GM18502 (cell line): Measurements from ENCODE around the gene IRX1.

Source experiments
- ATAC-seq: cut with Tn5 transposase; IDR thresholded peaks from one replicate; pipeline ENCODE4 v1.9.1; 2021; ENCODE audit warnings: mild to moderate bottlenecking; ENCODE audit not compliant: unreplicated experiment, poor library complexity

The IRX1 gene

DNA sequence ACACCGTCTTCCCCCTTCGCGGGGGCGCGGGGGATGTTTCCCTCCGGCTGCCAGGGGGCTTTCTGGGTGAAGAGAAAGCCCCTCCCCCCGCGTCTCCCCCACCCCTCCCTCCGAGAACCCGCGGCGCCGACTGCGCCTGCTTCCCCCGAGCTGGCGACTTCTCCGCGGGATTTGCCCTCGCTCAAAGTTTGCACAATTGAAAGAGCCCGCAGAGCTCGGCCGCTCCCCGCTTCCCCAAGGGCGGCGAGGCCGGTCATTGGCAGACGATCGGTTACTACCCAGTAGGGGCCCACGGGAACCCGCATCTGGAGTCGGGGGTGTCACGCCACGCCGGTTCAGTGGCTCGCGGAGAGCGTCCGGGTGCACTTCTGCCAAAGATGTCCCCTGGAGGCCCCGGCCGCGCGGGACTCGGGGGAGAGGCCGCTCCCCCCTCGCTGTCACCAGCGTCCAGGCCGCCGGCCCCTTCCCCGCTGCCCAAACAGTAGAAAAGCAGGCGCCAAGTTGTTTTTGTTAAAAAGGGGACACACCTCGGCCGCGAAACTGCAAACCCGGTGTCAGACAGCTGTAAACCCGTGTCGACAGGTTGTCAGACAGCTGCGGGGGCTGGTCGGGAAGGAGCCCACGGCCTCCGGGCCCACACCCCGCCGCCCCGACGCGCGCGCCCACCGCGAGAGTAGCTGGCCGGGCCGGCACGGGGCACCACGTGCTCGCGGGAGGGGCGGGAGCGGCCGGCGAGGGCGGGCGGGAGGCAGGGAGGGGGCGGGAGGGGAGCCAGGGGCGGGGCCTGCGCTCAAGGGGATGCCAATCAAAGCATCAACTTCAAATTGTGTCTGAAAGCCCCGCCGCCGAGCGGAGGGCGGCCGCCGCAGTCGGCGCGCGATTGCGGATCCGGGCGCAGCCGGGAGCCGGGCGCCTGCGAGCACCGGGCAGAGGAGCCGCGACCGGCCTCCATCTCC, at the start of gene IRX1:
IRX1 (plus strand) TSS at position 827 of the 956 bp plus-strand sequence. CDS start 274 bp downstream, outside the sequence.
- no peak for ATAC-seq

DNA sequence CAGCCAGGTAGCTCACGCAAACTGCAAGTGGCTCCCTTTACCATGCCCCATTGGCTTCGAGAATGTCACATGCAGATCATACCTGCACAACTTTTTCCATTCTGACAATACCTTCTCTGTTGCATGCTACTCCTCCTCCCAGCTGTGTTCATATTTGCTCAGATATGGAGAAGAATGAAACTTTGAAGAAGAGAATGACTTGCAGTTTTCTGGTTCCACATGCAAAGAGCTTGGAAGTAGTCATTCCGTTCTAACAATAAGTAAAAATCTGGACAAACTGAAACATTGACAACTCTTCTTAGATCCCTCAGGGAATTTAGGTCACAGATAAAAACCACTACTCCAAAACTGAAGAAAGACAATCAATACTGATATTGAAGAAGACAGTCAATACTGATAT, 49.6 kb upstream of the IRX1 start:
- no peak for ATAC-seq

DNA sequence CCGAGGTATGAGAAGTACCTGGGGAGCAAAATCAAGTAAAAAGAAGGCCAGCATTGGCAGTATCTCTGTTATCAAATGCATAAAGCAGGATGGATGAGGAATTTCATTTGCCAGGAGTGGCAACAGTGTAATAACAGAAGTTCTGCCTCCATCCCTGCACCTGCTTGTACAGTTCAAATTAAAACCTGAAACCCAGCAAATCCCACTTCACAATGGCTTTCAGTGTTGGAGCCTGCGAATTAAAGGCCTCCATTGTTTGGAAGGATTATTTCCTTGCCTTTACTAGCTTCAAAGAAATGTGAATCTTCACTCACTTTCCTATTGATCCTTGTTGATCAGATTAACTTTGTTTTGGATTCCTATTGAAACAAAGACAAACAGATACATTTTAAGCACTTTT, 31.5 kb upstream of the IRX1 start:
- ATAC-seq, result no peak

DNA sequence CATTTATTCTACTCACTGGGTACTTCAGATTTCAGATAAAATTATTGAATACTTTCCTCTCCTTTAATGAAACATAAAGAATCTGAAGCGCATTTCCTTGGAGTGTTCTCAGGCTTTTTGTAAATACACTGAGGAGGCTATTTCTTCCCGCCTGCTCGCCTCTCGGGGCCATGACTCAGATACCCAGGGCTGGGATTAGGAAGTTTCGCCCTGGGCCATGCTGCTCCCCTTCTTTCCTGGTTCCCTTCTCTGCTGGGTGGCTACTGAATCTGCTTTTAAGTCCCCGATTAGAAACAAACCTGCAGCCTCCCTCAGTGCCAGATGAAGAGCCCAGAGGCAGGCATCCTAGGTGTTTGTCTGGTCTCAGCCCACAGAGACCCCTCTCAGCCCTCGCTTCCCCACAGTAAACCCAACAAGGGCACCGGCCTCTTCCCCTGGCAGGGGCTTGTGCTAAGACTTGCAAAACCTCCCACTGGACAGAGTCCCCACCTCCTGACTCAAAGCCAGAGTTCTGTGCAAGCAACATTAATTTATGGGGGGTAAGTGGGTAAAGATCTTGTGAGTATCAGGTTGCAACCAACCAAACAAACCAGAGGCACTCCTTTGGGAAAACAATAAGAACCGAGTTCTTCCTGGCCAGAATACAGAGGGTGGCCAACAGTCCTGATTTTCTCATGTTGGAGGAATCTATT, 30.7 kb upstream of the IRX1 start:
- ATAC-seq, result no peak

DNA sequence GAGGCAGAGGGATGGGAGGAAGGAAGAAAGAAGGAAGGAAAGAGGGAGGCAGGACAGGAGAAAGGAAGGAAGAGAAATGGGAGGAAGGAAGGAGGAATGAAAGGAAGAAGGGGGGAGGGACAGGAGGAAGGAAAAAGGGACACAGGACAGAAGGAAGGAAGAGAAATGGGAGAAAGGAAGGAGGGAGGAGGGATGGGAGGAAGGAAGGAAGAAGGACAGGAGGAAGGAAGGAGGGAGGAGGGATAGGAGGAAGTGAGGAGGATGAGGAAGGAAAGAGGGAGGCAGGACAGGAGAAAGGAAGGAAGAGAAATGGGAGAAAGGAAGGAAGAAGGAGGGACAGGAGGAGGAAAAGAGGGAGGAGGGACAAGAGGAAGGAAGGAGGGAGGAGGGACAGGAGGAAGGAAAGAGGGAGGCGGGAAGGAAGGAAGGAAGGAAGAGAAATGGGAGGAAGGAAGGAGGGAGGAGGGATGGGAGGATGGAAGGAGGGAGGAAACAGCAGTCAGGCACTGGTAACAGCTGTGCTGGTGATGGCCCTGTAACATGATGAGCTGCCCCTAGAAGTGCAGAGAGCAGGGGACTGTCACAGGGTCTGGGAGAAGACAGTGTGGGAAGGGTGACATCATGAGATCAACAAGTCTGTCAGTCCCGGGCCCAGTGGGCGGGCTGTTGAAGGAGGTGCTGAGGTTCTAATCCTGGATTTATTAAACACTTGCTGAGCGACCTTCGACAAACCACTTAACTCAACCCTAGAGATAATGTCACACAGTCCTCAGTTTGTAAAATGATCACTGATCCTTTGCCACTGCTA, 10.7 kb upstream of the IRX1 start:
- no peak for ATAC-seq

DNA sequence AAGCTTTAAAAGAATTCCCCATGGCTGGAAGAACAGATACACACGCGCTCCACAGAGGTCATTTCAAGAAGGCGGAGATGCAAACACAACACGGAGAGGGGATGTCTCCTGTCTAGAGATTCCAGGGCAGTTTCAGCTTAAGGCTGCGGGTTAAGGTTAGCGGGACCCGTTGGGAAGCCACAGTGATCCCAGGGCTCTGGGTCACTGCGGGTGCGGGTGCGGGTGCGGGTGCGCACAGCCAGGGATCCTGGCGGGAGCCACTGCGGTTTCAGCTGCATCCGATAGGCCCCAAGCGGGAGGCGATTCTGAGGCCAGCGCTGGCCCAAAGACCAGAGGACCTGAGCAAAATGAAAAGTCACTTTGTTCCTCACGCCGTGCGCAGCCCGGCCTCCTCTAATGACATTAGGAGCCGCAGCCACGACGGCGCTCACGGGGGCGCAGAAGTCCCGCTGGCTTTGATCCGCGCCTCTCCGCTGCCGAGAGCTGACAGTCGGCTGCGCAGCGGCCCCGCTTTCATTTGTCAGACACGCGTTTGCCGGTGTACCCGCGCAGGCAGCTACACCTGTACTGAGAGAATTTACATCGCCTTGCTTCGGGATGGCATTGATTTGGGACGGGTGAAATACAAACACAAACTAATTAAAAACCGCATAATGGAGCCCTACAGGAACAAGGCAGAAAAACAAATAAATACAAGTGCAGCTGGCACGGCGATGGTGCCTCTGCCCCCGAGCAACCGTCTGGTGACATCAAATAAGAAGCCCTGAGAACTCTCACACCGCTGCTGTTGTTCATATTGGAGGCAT, 5.3 kb upstream of the IRX1 start:
- ATAC-seq, result no peak

DNA sequence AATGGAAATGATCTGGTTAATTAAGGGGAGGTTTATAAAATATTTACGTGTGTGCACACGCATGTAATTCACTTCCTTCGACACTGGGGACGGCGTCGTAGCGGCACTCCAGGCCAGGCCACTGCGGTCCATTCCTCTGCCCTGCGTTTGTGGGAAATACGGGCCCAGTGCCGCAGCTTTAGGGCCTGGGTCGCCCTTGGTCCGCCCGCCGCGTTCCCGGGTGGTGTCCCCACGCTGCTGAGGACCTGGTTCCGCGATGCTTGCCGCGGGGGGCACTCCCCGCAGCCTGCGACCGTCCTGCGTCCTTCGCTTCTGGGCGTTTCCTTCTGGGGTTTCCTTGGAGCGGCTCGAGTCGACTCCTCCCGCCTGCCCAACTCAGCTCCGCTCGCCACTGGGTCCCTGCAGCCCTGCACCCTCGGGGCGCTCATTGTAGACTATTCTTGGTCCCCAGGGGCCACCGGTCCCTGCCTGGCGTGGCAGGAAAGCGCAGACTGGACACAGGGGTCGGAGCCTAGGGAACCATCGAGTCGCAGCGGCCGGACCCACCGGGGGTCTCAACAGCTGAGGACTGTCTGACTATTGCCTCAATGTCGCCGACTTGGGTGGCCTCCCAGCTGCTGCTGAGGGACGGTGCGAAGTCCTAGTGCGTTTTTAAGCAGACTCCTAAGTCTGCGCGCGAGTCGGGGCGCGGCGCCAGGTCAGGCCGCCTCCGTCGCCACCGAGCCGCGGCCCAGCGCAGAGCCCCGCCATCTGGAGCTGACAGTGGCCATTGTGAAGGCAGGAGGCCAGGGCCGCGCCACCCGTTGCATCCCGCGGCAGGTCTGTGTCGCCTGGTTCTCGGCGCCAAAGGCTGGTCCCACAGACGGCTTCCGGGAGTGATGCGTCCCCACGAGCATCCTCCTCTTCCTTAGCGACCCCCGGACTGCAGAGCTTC, 4.4 kb upstream of the IRX1 start:
- ATAC-seq, result no peak

DNA sequence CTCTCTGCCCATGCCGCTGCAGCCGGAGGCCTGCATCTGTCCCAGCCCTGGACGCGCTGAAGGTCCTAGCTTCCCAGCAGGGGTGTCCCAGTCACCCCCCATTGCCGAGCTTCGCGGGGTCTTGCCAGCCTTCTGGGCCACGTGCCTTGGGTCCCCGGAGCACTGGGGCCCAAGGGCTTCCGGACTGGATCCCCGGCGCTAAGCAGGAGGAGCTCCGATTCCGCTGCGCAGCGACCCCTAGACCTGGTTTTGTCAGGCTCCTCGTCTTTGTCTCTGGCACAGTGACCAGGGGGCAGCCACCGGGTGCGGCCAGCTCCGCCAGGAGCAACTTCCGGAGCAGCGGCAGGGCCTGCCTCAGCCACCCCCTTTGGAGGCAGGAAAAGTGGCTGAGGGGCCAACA, 3.3 kb upstream of the IRX1 start:
- no peak for ATAC-seq

DNA sequence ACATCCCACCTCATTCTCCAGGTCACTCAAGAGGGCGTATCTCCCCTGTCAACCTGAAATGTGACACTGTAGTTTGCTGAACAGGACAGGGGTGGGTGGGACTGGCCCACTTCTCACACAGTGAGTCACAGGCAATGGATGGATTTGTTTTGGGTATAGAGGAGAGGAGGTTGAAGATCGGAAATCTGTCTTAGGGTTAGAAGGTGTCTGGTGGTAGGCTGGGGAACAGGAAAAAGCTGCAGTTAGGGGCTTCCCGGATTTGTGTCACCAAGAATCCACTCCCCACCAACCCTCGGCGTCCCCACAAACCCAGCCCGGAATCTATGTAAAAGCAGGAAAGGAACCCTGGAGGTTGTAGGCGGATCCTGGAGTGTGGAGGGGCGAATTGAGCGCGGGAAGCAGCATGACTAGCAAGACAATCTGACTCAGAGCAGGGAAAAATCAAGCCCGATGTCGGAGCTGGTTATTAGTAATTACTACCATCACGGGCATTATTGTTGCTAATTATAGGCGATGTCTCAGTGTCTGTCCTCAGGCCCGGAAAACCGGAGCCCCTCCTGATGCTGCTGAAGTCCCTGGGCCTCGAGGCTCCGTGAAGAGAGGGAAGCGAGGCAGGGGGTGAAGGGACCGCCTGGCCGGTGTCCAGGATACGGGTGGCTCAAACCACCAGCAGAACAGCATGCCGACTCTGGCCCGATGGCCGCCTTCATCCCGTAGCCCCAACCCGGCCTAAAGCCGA, 1.7 kb upstream of the IRX1 start:
- ATAC-seq, result no peak

DNA sequence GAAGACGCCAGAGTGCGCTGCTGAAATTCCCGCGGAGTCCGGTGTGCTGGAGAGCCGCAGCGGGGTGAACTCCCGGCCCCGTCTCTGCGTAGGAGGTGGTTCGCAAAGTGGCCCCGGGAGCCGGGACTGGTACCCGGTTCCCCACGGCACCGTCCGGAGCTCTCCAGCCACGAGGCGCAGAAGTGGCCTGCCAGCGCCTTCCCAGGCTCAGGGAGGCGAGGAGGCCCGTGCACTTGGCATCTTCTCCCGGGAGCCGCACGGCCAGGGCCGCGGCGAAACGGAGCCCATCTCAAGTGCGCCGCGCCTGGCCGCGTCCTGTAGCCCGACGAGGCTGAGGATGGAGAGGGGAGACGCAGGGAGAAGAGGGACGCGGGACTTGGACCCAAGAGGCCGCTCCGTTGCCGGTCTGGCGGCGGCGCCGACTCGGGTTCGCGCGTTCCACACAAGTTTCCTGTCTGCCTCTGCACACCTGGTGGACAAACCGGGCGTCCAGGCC, 1.1 kb upstream of the IRX1 start:
- ATAC-seq, result no peak

DNA sequence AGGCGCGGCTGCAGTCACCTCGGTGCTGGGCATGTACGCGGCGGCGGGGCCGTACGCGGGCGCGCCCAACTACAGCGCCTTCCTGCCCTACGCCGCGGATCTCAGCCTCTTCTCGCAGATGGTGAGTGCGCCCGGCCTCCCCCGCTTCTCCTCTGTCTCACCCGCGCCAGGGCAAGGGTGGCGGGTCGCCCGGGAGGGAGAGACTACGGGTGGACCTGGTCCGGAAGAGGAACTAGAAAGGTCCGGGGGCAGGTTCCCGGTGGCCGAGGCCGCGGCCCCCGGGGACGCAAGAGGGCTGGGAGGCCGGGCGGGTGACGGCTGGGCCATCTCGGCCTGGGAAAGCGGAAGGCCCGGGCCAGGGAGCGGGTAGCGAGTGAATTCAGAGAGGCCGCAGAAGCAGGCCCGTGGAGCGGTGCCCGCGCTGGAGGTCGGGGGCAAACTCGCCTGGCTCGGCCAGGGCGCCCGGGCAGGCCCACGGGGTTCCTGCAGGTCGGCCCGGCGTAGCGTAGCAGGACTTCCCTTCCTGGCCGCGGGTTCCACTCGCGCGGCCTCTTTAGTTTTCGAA, 711 bp downstream of the IRX1 start:
- ATAC-seq, result no peak

DNA sequence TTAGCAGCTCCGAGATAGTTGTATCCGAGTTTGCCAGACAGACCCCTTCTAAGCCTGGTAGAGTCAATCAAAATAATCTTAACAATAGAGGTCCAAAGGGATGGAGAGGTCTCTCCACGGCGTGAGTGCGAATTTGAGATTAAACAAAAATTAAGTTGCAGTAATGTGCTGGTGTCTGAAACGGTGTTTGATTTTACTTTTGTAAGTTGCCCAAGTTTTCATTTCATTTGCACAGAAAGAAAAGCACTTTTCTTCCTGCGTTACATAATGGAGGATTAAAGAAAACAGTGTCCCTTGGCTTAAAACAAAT, 1.2 kb downstream of the IRX1 start:
- no peak for ATAC-seq

DNA sequence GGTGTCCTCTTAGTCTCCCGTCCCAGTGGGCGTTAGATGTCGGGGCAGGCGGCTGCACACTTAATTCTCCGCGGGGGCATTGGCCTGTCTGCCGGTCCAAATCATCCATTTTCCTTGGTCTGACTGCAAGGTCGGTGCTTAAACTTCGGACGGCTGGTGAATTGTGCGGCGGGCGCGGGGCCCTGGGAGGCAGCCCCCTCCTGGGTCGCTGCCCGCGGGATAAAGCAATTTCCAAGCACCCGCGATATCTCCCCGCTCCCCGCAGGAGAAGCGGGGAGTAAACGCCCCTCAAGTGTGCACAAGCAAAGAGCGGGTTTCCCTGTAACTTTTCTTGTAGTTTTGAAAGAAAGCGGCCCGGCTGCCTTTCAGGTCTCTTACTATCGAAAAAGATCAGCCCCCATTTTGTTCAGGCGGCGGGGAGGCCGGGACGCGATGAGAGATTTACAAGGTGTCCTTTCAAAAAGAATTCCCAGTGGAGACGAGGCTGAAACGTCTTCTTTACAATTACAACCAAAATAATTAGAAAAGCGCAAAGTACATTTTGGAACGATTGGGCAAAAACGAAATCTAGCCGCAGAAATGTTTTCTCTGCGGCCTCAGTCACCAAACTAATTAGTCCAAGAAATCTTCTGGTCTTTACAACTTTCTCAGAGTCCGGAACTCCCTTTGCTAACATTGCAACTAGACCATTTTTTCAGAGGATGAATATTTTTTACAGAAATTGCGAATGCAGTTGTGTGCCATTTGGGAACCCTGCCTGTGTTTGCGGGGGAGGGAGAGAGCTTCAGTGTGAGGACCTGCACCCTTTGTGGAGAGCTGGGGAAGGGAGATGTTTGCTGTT, 1.8 kb downstream of the IRX1 start:
- no peak for ATAC-seq

DNA sequence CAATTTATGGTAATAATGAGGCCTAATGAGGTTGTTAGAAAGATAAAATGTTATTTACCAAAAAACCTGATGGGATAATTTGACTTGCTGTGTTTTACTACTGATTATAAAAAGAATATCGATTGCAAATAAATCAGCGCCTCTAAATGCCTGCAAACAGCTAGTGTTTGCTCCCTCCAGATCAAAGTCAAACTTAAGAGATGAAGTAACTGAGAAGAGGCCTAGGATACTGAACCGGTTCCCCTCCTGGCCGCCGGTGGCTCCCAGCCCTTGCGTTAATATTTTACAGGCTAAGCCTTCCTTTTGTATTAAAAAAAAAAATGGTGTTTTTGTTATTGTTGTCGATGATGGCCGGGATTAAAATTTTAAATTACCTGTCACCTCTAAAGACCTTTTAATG, 2.6 kb downstream of the IRX1 start:
- ATAC-seq, result no peak

DNA sequence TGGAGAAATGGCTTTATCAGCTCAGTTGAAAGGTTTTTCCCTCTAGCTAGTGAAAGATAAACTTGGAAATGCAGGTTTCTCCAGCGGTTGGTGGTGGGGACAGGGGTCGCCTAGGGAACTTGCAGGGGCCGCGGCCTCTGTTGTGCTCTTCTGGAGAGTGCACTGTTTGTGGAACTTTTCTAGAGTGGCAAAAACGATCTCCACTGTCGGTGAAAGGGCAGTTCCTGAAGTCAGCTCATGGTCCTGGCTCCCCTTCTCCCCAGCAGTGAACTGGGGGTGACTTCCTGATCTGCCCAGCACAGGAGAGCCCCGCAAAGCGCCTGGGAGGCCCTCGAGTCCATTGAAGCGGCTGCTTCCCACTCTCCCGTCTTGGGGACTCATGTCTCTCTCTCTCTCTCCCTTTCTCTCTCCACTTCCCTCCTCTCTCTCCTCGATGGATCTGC, 3.2 kb downstream of the IRX1 start:
- ATAC-seq, result no peak

DNA sequence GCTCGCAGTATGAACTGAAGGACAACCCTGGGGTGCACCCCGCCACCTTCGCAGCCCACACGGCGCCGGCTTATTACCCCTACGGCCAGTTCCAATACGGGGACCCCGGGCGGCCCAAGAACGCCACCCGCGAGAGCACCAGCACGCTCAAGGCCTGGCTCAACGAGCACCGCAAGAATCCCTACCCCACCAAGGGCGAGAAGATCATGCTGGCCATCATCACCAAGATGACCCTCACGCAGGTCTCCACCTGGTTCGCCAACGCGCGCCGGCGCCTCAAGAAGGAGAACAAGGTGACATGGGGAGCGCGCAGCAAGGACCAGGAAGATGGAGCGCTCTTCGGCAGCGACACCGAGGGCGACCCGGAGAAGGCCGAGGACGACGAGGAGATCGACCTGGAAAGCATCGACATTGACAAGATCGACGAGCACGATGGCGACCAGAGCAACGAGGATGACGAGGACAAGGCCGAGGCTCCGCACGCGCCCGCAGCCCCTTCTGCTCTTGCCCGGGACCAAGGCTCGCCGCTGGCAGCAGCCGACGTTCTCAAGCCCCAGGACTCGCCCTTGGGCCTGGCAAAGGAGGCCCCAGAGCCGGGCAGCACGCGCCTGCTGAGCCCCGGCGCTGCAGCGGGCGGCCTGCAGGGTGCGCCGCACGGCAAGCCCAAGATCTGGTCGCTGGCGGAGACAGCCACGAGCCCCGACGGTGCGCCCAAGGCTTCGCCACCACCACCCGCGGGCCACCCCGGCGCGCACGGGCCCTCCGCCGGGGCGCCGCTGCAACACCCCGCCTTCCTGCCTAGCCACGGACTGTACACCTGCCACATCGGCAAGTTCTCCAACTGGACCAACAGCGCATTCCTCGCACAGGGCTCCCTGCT, 3.8 kb downstream of the IRX1 start:
- ATAC-seq, result no peak
